Adrenal gland (tissue), 12 donors: ENCODE results near the gene SHISA7. TPM values are rescaled to one million over a fixed set of nuclear protein-coding genes. Genes with fewer than 3 reads are reported as not detected.
A peak's percentile ranks its signal among the peaks of the same experiment; 100 is the strongest.
"Not testable (repeated sequence)": the region's sequence is repeated elsewhere in the genome, so short reads cannot be mapped to it uniquely, and the experiment has no call there.

Experiments
- DNase-seq, 7 donors: peaks; one replicate each; pipeline ENCODE4 v3.0.0-alpha.2; 2019 to 2020
- H3K27ac ChIP-seq, 5 donors: fragments of 200-600 bp; sonication (generic) in 4 of 5; 1 replicate in 3 of 5; 2 replicates in 2 of 5; pipeline versions ENCODE4 v1.5.1 to v1.8.0; 2016 to 2020; ENCODE audit warnings: mild to moderate bottlenecking in 1 of 5
- H3K27me3 ChIP-seq: fragments of 200-600 bp; 2 replicates; pipeline ENCODE4 v1.8.0; 2021
- H3K36me3 ChIP-seq, 2 donors: fragments of 200-600 bp; replicated peaks in 1 of 2; 1 replicate in 1 of 2; 2 replicates in 1 of 2; pipeline versions ENCODE4 v1.5.1 to v1.8.0; 2018 to 2022
- H3K4me1 ChIP-seq, 2 donors: fragments of 200-600 bp; replicated peaks in 1 of 2; 1 replicate in 1 of 2; 2 replicates in 1 of 2; pipeline versions ENCODE4 v1.5.1 to v1.8.0; 2018 to 2021
- H3K4me3 ChIP-seq, 4 donors: fragments of 200-600 bp; sonication (generic) in 3 of 4; one replicate each; pipeline ENCODE4 v1.5.1; 2016 to 2018
- H3K9me3 ChIP-seq, 3 donors: fragments of 200-600 bp; sonication (generic) in 1 of 3; replicated peaks in 1 of 3; 1 replicate in 2 of 3; 2 replicates in 1 of 3; pipeline versions ENCODE4 v1.5.1 to v1.8.0; 2016 to 2021
- POLR2A ChIP-seq, 2 donors: fragments of 450-650 bp; IDR thresholded peaks; one replicate each; pipeline ENCODE4 v1.6.1; 2017; ENCODE audit warnings: antibody characterized with exemption in 2 of 2, mild to moderate bottlenecking in 2 of 2, moderate library complexity in 1 of 2
- WGBS, 4 donors: extraction: QIAGEN DNeasy Blood & Tissue Kit in 2 of 4; methylation state at CpG; one replicate each; pipeline versions ENCODE4 v1.1.5 to v1.1.7; 2013 to 2017; 5-methylcytosine and 5-hydroxymethylcytosine counted together
- intact Hi-C, 2 donors: fragments of 100-400 bp; cut with DNase I; formaldehyde crosslinking; loops; one replicate each; pipeline versions ENCODE4 v1.14.1 to v1.15.0; 2022 to 2023
- polyA plus RNA-seq, 3 donors: library from polyadenylated mRNA; stranded (reverse); fragments of 200-250 nt in 2 of 3; fragments of 350-450 nt in 1 of 3; fragmentation: Illumina TruSeq in 1 of 3; extraction: RNeasy Lipid Tissue Mini Kit (QIAGEN cat#74804) in 1 of 3; gene quantifications; one replicate each; pipeline ENCODE4 v1.2.3, GENCODE V29; 2013 to 2014
- total RNA-seq, 9 donors: library from RNA; depleted of rRNA in 4 of 9; stranded (reverse); fragments of >200 nt in 4 of 9; fragments of 120-200 nt in 1 of 9; fragmentation: NEBNext Ultra II Directional in 1 of 9; extraction: Animal tissue kit (Norgen Biotek cat#: 25700) in 1 of 9; gene quantifications; one replicate each; pipeline versions ENCODE4 v1.1.0 to v1.2.4, GENCODE V29; 2013 to 2023
- TF ChIP-seq, protein P1 (sequence below), 6 experiments: fragments of 450-650 bp in 4 of 6; fragments of 200-600 bp in 2 of 6; sonication (generic) in 1 of 6; IDR thresholded peaks; 1 replicate in 5 of 6; 2 replicates in 1 of 6; pipeline versions ENCODE4 v1.5.1 to v1.8.0; 2016 to 2021; ENCODE audit warnings: antibody characterized with exemption in 6 of 6, mild to moderate bottlenecking in 2 of 6, moderate library complexity in 1 of 6
- donor health status: healthy with polysubstance abuse.
- donor health status: Bipolar disorder and iron deficiency.
- donor health status: DM: yes; HTN: yes; CAD: no.
- donor health status: DM: no; HTN: no; CAD: no.
- donor health status: DM: no; HTN: no; CAD: no.
- donor health status: DM: yes; HTN: yes; CAD: no.

The SHISA7 gene
- total and polyA plus RNA-seq, 12 donors, result 0.08 to 1.3 (median 0.44) TPM; not detected in 4

DNA sequence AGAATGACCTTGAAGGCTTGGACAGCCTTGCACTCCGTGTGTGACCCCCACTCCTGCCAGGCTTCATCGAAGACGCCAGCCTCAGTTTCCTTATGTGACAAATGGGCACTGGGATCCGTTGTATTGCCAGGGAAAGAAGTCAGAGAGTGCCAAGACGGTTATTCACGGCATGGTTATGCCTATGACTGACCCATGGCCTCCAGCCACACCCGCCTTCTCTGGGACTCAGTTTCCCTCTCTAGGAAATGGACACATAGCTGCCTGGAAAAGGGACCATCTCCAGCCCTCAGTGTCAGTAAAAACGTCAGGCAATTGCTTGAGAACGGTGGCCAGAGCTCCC lies 34.6 kb downstream of the SHISA7 start:
- Histone ChIP-seq H3K36me3 (peaks cover 0 to 14% of the 10 kb centered on the region in 2 donors), H3K27me3 (no peaks in the 10 kb centered on the region), H3K9me3 (no peaks in the 10 kb centered on the region), H3K4me3 (peak overlapping the region in 3 of 4 donors; percentile 3 to 47 (median 35)), H3K27ac (peak overlapping the region in 4 of 5 donors; percentile 30 to 99 (median 84)), H3K4me1 (peaks cover 6 to 24% of the 10 kb centered on the region in 2 donors)
- TF ChIP-seq, protein P1, sequence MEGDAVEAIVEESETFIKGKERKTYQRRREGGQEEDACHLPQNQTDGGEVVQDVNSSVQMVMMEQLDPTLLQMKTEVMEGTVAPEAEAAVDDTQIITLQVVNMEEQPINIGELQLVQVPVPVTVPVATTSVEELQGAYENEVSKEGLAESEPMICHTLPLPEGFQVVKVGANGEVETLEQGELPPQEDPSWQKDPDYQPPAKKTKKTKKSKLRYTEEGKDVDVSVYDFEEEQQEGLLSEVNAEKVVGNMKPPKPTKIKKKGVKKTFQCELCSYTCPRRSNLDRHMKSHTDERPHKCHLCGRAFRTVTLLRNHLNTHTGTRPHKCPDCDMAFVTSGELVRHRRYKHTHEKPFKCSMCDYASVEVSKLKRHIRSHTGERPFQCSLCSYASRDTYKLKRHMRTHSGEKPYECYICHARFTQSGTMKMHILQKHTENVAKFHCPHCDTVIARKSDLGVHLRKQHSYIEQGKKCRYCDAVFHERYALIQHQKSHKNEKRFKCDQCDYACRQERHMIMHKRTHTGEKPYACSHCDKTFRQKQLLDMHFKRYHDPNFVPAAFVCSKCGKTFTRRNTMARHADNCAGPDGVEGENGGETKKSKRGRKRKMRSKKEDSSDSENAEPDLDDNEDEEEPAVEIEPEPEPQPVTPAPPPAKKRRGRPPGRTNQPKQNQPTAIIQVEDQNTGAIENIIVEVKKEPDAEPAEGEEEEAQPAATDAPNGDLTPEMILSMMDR (IDR thresholded peaks at IDR 0.05), result no peak
- TF ChIP-seq POLR2A (IDR thresholded peaks at IDR 0.05), result no peak
- intact Hi-C loops, result no loop called here
- no peak for DNase-seq
- 49 to 63% (median 51%) methylated on average over 6 to 9 of the region's 9 CpGs for WGBS, 4 donors

DNA sequence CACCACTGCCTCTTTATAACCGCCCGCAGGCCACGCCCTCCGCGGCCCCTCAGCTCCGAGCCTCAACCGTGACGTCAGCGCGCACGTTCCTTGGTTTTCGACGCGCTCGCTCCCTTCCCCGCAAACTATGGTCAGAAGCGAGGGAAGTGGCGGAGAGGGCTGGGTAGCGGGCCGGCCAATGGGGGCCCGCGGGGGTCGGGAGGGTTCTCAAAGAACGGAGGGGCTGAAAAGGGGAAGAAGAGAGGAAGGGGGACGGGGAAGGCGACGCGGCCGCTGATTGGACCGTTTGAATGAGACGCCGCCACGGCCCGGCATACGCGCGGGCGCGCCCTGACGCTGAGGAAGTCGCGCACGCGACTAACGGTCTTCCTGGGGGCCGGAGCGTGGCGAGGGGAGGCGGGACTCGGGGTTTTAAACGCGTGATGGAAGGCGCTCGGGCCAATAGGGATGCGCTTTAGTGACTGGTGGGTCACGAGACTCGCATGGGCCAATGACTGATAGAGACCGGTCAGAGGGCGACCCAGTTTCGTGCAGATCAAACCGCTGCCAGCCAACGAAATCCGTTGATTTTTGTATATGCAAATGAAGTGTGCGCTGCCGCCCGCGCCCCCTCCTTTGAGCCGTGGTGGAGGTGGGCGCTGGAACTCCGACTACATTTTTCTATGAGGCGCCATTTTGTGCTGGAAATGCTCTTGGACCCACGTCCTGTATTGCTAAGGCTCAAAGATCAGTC lies 35.1 kb downstream of the SHISA7 start:
- H3K4me1 ChIP-seq, result peaks cover 6 to 24% of the 10 kb centered on the region in 2 donors
- TF ChIP-seq, protein P1 (IDR thresholded peaks at IDR 0.05), result no peak
- peak in 1 of 2 donors; percentile 12 for TF ChIP-seq POLR2A (IDR thresholded peaks at IDR 0.05)
- peak overlapping the region; percentile 89 to 100 (median 96) for H3K27ac ChIP-seq
- peak; percentile 98 to 100 (median 99) for DNase-seq
- H3K36me3 ChIP-seq, result peaks cover 0 to 19% of the 10 kb centered on the region in 2 donors
- H3K9me3 ChIP-seq, result no peaks in the 10 kb centered on the region
- intact Hi-C loops, result no loop called here
- no peaks in the 10 kb centered on the region for H3K27me3 ChIP-seq
- 0 to 1% (median 1%) methylated on average over 50 to 72 of the region's 72 CpGs for WGBS, 4 donors
- H3K4me3 ChIP-seq, result peak overlapping the region in 3 of 4 donors; percentile 49 to 90 (median 71)

DNA sequence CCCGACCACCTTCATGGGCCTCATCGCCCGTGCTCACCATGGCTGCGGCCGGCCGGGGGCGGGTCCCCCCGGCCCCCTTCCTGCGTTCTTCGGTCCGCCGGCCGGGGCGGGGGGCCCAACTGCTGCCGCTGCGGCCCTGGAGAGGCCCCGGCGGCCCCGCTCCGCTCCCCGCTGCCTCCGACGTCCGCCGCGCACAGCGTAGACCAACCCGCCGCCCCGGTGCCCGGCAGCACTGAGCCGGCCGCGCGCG lies 35.6 kb downstream of the SHISA7 start, which contains the start of gene UBE2S:
UBE2S (minus strand) TSS at position 239 of the 250 bp plus-strand sequence; CDS start at position 40, 199 bp downstream.
- Histone ChIP-seq H3K4me1 (peaks cover 6 to 24% of the 10 kb centered on the region in 2 donors), H3K4me3 (peak within 1 kb of the TSS in 3 of 4 donors; percentile 49 to 90 (median 71)), H3K27ac (peak within 1 kb of the TSS; percentile 89 to 100 (median 96)), H3K36me3 (peaks cover 0 to 24% of the 10 kb centered on the region in 2 donors)
- WGBS, 4 donors, result 2 to 3% (median 2%) methylated on average over 15 to 36 of the region's 36 CpGs; no CpG with 5 or more reads in 1 of the 4 donors
- DNase-seq, result peak in 1 of 7 donors; percentile 51
- intact Hi-C loops, H3K9me3 ChIP-seq, H3K27me3 ChIP-seq: not testable (repeated sequence)
- TF ChIP-seq POLR2A (IDR thresholded peaks at IDR 0.05), result peak; percentile 92 to 97

DNA sequence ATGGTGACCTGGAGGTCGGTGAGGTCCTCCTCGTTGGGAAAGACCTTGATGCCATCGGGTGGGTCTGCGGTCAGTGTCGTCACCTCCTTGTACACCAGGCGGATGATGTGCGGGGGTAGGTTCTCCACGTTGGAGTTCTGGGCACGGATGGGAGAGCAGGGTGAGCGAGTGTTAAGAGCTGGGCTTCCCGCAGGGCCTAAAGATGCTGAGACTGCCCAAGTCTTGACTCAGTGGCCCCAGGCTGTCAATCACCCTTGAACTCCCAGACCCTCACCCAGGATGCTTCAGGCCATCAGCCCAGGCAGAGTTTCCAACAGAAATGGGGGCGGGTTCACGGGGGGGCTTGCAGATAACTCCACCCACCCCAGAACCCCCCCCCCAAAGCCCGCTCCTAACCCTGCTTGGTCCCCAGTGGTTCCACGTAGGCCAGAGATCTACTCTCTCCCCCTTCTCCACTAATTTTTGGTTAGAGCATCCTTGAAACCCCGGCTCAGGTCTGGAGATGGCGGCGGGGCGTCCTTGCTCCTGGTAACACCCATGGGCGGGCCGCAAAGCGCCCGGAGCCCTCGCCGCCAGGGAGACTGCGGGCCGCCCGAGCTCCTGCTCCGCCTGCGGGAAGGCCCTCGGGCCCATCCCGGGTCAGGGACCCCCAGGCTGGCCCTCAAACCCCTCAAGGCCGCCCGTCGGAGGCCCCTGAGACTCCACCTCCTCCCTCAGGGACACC lies 36.1 kb downstream of the SHISA7 start:
- WGBS, 4 donors, result 9 to 49% (median 14%) methylated on average over 6 to 35 of the region's 35 CpGs
- intact Hi-C loops, result no loop called here
- peak in 5 of 7 donors; percentile 37 to 58 (median 49) for DNase-seq
- H3K4me1 ChIP-seq, result peaks cover 6 to 24% of the 10 kb centered on the region in 2 donors
- H3K4me3 ChIP-seq, result peak overlapping the region in 3 of 4 donors; percentile 49 to 90 (median 71)
- no peak for TF ChIP-seq POLR2A (IDR thresholded peaks at IDR 0.05)
- TF ChIP-seq, protein P1 (IDR thresholded peaks at IDR 0.05), result no peak
- H3K9me3 ChIP-seq, result no peaks in the 10 kb centered on the region
- H3K27ac ChIP-seq, result peak overlapping the region; percentile 89 to 100 (median 96)
- H3K27me3 ChIP-seq, result no peaks in the 10 kb centered on the region
- H3K36me3 ChIP-seq, result peaks cover 0 to 29% of the 10 kb centered on the region in 2 donors
